Measurements from ENCODE around the gene FAF1. TPM values are rescaled to one million over a fixed set of nuclear protein-coding genes. Genes with fewer than 3 reads are reported as not detected.

FAF1 gene
- total RNA-seq, 1 experiment from 2014 or later: 112 TPM

GRCh38 chr1:50705041-50705440 lies 255.0 kb downstream of the FAF1 start:
- H3K27me3 ChIP-seq (ENCODE audit: low read length): no peaks in the 10 kb centered on the region
- H2AFZ ChIP-seq (ENCODE audit: low read length): no peak overlapping the region
- H3K27ac ChIP-seq (ENCODE audit: low read length): peak overlapping the region; percentile 59
- H3K4me3 ChIP-seq (ENCODE audit: low read length): no peak overlapping the region
- peak overlapping the region; percentile 21 for H3K4me2 ChIP-seq (ENCODE audit: low read depth, low read length, poor library complexity, severe bottlenecking)
- no peaks in the 10 kb centered on the region for H3K9me2 ChIP-seq (replicated peaks; ENCODE audit: insufficient read depth, low read length)
- no peaks in the 10 kb centered on the region for H4K20me1 ChIP-seq (ENCODE audit: insufficient read depth, low read depth, low read length)
- DNase-seq: peak; percentile 50
- H3K4me1 ChIP-seq (ENCODE audit: low read length): peaks cover 26% of the 10 kb centered on the region
- H3K36me3 ChIP-seq (ENCODE audit: insufficient read depth, low read length): no peaks in the 10 kb centered on the region
- H3K9ac ChIP-seq (ENCODE audit: low read length): no peak overlapping the region
- no peaks in the 10 kb centered on the region for H3K9me3 ChIP-seq (ENCODE audit: low read length)
- H3K79me2 ChIP-seq (ENCODE audit: low read length): peaks cover 33% of the 10 kb centered on the region

GRCh38 chr1:50704126-50704525 lies 255.9 kb downstream of the FAF1 start:
- Histone ChIP-seq H3K4me1 (ENCODE audit: low read length) (peaks cover 26% of the 10 kb centered on the region), H3K36me3 (ENCODE audit: insufficient read depth, low read length) (no peaks in the 10 kb centered on the region), H3K27ac (ENCODE audit: low read length) (peak overlapping the region; percentile 59; the same call in 1 of the 2 replicates), H4K20me1 (ENCODE audit: insufficient read depth, low read depth, low read length) (no peaks in the 10 kb centered on the region), H3K27me3 (ENCODE audit: low read length) (no peaks in the 10 kb centered on the region), H2AFZ (ENCODE audit: low read length) (no peak overlapping the region), H3K4me2 (ENCODE audit: low read depth, low read length, poor library complexity, severe bottlenecking) (peak overlapping the region; percentile 21), H3K79me2 (ENCODE audit: low read length) (peaks cover 34% of the 10 kb centered on the region), H3K9me3 (ENCODE audit: low read length) (no peaks in the 10 kb centered on the region), H3K9ac (ENCODE audit: low read length) (no peak overlapping the region), H3K4me3 (ENCODE audit: low read length) (no peak overlapping the region), H3K9me2 (replicated peaks; ENCODE audit: insufficient read depth, low read length) (no peaks in the 10 kb centered on the region)
- DNase-seq: peak; percentile 85

- H3K79me2 ChIP-seq (ENCODE audit: low read length): peaks cover 36% of the 10 kb centered on the region
- H3K27me3 ChIP-seq (ENCODE audit: low read length): no peaks in the 10 kb centered on the region
- no peak overlapping the region for H3K4me3 ChIP-seq (ENCODE audit: low read length)
- H3K9ac ChIP-seq (ENCODE audit: low read length): no peak overlapping the region
- H3K4me1 ChIP-seq (ENCODE audit: low read length): peaks cover 26% of the 10 kb centered on the region
- H3K9me3 ChIP-seq (ENCODE audit: low read length): no peaks in the 10 kb centered on the region
- no peak for DNase-seq
- H4K20me1 ChIP-seq (ENCODE audit: insufficient read depth, low read depth, low read length): no peaks in the 10 kb centered on the region
- H3K36me3 ChIP-seq (ENCODE audit: insufficient read depth, low read length): no peaks in the 10 kb centered on the region
- H3K9me2 ChIP-seq (replicated peaks; ENCODE audit: insufficient read depth, low read length): no peaks in the 10 kb centered on the region
- H3K27ac ChIP-seq (ENCODE audit: low read length): no peak overlapping the region
- no peak overlapping the region for H3K4me2 ChIP-seq (ENCODE audit: low read depth, low read length, poor library complexity, severe bottlenecking)
- no peak overlapping the region for H2AFZ ChIP-seq (ENCODE audit: low read length)
Measured at GRCh38 chr1:50703240-50703639, 256.8 kb downstream of the FAF1 start.

GRCh38 chr1:50702395-50702794 lies 257.7 kb downstream of the FAF1 start:
- Histone ChIP-seq H3K79me2 (ENCODE audit: low read length) (peaks cover 41% of the 10 kb centered on the region), H3K9me3 (ENCODE audit: low read length) (no peaks in the 10 kb centered on the region), H3K9me2 (replicated peaks; ENCODE audit: insufficient read depth, low read length) (no peaks in the 10 kb centered on the region), H3K9ac (ENCODE audit: low read length) (no peak overlapping the region), H3K4me1 (ENCODE audit: low read length) (peaks cover 26% of the 10 kb centered on the region), H3K27me3 (ENCODE audit: low read length) (no peaks in the 10 kb centered on the region), H3K4me2 (ENCODE audit: low read depth, low read length, poor library complexity, severe bottlenecking) (no peak overlapping the region), H4K20me1 (ENCODE audit: insufficient read depth, low read depth, low read length) (no peaks in the 10 kb centered on the region), H3K27ac (ENCODE audit: low read length) (no peak overlapping the region), H3K4me3 (ENCODE audit: low read length) (no peak overlapping the region), H2AFZ (ENCODE audit: low read length) (no peak overlapping the region), H3K36me3 (ENCODE audit: insufficient read depth, low read length) (no peaks in the 10 kb centered on the region)
- DNase-seq: no peak

GRCh38 chr1:50701706-50702317 lies 258.3 kb downstream of the FAF1 start:
- peaks cover 41% of the 10 kb centered on the region for H3K79me2 ChIP-seq (ENCODE audit: low read length)
- H3K27me3 ChIP-seq (ENCODE audit: low read length): no peaks in the 10 kb centered on the region
- no peak overlapping the region for H3K9ac ChIP-seq (ENCODE audit: low read length)
- no peaks in the 10 kb centered on the region for H3K9me3 ChIP-seq (ENCODE audit: low read length)
- DNase-seq: no peak
- peaks cover 26% of the 10 kb centered on the region for H3K4me1 ChIP-seq (ENCODE audit: low read length)
- H4K20me1 ChIP-seq (ENCODE audit: insufficient read depth, low read depth, low read length): no peaks in the 10 kb centered on the region
- H3K4me3 ChIP-seq (ENCODE audit: low read length): no peak overlapping the region
- no peak overlapping the region for H3K4me2 ChIP-seq (ENCODE audit: low read depth, low read length, poor library complexity, severe bottlenecking)
- H2AFZ ChIP-seq (ENCODE audit: low read length): no peak overlapping the region
- H3K9me2 ChIP-seq (replicated peaks; ENCODE audit: insufficient read depth, low read length): no peaks in the 10 kb centered on the region
- H3K36me3 ChIP-seq (ENCODE audit: insufficient read depth, low read length): no peaks in the 10 kb centered on the region
- no peak overlapping the region for H3K27ac ChIP-seq (ENCODE audit: low read length)

- H3K36me3 ChIP-seq (ENCODE audit: insufficient read depth, low read length): no peaks in the 10 kb centered on the region
- DNase-seq: no peak
- H3K9ac ChIP-seq (ENCODE audit: low read length): no peak overlapping the region
- H3K27ac ChIP-seq (ENCODE audit: low read length): no peak overlapping the region
- H3K27me3 ChIP-seq (ENCODE audit: low read length): no peaks in the 10 kb centered on the region
- peaks cover 18% of the 10 kb centered on the region for H3K4me1 ChIP-seq (ENCODE audit: low read length)
- H3K4me2 ChIP-seq (ENCODE audit: low read depth, low read length, poor library complexity, severe bottlenecking): no peak overlapping the region
- H2AFZ ChIP-seq (ENCODE audit: low read length): no peak overlapping the region
- no peak overlapping the region for H3K4me3 ChIP-seq (ENCODE audit: low read length)
- H3K9me3 ChIP-seq (ENCODE audit: low read length): no peaks in the 10 kb centered on the region
- H3K9me2 ChIP-seq (replicated peaks; ENCODE audit: insufficient read depth, low read length): no peaks in the 10 kb centered on the region
- H4K20me1 ChIP-seq (ENCODE audit: insufficient read depth, low read depth, low read length): no peaks in the 10 kb centered on the region
- H3K79me2 ChIP-seq (ENCODE audit: low read length): peaks cover 41% of the 10 kb centered on the region
Measured at GRCh38 chr1:50700621-50701020, 259.4 kb downstream of the FAF1 start.

- H3K4me2 ChIP-seq (ENCODE audit: low read depth, low read length, poor library complexity, severe bottlenecking): no peak overlapping the region
- H3K4me1 ChIP-seq (ENCODE audit: low read length): peaks cover 14% of the 10 kb centered on the region
- H3K27me3 ChIP-seq (ENCODE audit: low read length): no peaks in the 10 kb centered on the region
- no peaks in the 10 kb centered on the region for H3K9me3 ChIP-seq (ENCODE audit: low read length)
- H3K27ac ChIP-seq (ENCODE audit: low read length): no peak overlapping the region
- H2AFZ ChIP-seq (ENCODE audit: low read length): no peak overlapping the region
- no peaks in the 10 kb centered on the region for H4K20me1 ChIP-seq (ENCODE audit: insufficient read depth, low read depth, low read length)
- DNase-seq: no peak
- no peaks in the 10 kb centered on the region for H3K9me2 ChIP-seq (replicated peaks; ENCODE audit: insufficient read depth, low read length)
- H3K79me2 ChIP-seq (ENCODE audit: low read length): peaks cover 41% of the 10 kb centered on the region
- no peaks in the 10 kb centered on the region for H3K36me3 ChIP-seq (ENCODE audit: insufficient read depth, low read length)
- H3K9ac ChIP-seq (ENCODE audit: low read length): no peak overlapping the region
- H3K4me3 ChIP-seq (ENCODE audit: low read length): no peak overlapping the region
Measured at GRCh38 chr1:50700214-50700613, 259.9 kb downstream of the FAF1 start.

- Histone ChIP-seq H3K27ac (ENCODE audit: low read length) (no peak overlapping the region), H3K36me3 (ENCODE audit: insufficient read depth, low read length) (no peaks in the 10 kb centered on the region), H3K4me3 (ENCODE audit: low read length) (no peak overlapping the region), H3K4me1 (ENCODE audit: low read length) (peaks cover 10% of the 10 kb centered on the region), H3K27me3 (ENCODE audit: low read length) (no peaks in the 10 kb centered on the region), H4K20me1 (ENCODE audit: insufficient read depth, low read depth, low read length) (no peaks in the 10 kb centered on the region), H3K9me3 (ENCODE audit: low read length) (no peaks in the 10 kb centered on the region), H3K4me2 (ENCODE audit: low read depth, low read length, poor library complexity, severe bottlenecking) (no peak overlapping the region), H3K79me2 (ENCODE audit: low read length) (peaks cover 45% of the 10 kb centered on the region), H3K9ac (ENCODE audit: low read length) (no peak overlapping the region), H3K9me2 (replicated peaks; ENCODE audit: insufficient read depth, low read length) (no peaks in the 10 kb centered on the region), H2AFZ (ENCODE audit: low read length) (no peak overlapping the region)
- no peak for DNase-seq
Measured at GRCh38 chr1:50699795-50700194, 260.3 kb downstream of the FAF1 start.

Data from Karpas-422 (cell line).